Measurements from ENCODE around the gene TEPSIN.

TEPSIN gene

DNA sequence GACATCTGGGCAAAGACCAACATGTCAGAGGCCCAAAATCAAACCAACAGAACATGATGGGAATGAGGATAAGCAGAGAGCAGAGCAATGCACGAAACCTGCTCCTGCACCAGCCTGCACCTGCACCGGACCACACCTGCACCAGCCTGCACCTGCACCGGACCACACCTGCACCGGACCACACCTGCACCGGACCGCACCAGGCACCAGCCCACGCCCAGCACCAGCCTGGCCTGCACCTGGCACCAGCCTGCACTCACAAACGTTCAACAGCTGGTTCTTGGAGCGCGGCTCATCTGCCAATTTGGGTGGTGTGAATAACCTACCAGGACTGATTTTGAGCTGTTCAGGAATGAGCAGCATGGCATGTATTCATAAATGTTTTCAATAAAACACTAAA lies 34.3 kb downstream of the TEPSIN start:
- peak in 1 of 10 donors; percentile 75 for DNase-seq
- intact Hi-C loops (cut with DNase I), result no loop called here

DNA sequence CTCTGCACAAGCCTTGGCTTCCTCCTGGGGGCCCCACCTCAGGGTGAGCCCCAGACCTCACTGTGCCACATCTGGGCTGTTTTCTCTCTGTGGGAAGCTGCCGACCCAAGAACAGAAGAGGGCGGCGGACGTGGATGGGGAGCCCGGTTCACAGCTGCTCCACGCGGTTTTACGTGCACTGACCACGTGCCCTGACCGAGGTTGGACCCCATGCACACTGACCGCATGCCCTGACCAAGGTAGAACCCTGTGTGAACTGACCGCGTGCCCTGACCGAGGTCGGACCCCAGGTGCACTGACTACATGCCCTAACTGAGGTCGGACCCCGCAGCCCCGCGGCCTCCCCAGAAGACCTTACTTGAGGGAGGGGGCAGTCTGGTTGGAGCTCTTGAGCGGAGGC lies 35.7 kb downstream of the TEPSIN start:
- intact Hi-C loops (cut with DNase I), result no loop called here
- peak in 1 of 10 donors; percentile 81 for DNase-seq

DNA sequence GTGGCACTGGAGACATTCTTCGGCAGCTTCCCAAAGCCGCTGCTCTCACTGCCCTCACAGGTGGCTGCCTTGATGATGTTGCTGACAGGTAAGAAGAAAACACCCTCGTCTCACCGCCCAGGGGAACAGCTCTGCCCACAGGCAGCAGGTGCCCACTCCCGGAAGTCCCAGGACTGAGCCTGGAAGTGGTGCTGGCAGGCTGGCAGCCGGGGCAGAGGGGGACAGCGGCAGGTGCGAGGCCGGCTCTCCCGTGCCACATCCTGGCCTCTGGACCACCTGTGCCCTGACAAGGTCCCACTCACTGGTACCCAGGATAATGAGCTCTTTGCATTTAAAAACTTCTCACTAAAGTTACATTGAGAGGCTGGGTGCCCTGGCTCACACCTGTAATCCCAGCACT lies 36.5 kb downstream of the TEPSIN start:
- intact Hi-C loops (cut with DNase I), result no loop called here
- DNase-seq, result no peak

DNA sequence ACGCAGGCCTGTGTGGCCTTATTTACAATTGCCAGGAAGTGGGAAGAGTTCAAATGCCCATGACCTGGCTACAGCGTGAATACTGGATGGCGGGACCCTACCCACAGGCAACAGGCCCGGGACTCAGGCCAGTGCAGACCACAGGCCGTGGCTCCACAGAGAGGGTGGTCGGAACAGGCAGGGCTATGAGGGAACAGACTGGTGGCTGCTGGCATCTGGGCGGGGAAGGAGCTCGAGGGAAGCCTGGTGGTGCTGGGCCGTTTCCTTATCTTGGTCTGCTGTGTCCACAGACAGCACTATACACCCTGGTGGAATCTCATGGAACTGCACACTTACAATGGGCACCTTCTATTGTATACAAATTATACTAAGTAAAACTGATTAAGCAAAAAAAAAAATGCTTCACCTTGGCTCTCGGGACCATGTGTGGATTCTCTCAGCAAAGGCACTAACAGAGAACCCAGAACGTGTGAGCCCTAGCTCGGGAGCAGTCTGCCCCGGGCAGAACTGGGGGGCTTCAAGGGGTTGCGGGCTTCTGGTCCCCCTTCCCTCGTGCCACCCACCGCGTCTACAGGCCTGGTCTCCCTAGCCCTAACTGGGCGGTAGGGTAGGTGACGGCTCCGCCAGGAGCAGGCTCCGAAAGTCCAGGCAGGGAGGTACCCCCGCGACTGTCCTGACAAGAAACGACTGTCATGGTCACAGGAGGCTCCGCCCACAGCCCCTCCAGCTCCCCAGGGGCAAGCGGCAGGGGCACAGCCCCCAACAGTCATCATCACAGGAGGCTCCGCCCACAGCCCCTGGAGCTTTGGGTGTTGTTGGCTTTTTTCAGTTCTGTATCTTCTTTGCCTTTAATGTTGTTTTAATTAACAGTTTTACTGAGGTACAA lies 37.9 kb downstream of the TEPSIN start:
- intact Hi-C loops (cut with DNase I), result loop anchor here (1.0 kb wide), 1 partner anchor 59 kb away; no protein-coding TSS in a partner anchor

DNA sequence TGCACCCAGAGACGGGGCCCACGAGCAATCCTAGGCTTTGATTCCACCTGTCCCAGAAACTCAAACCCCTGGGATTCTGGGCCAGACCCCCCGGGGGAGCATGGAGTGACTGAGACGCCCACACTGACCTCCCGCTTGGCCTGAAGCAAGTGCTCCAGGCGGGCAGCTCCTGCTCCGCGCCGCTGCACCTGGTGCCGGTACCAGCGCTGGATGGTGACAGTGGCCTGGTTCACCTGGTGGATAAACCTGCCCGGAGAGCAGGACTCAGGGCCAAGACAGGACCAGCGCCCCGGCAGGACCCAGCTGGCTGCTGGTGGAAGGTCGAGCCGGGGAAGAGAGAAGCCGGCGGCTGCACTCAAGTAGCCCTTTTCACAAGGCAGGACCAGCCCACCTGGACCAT lies 38.7 kb downstream of the TEPSIN start:
- DNase-seq, result no peak
- intact Hi-C loops (cut with DNase I), result loop anchor here (1.0 kb wide), 1 partner anchor 58 kb away; no protein-coding TSS in a partner anchor

More for the DNA sequence above, 37.9 kb downstream of the TEPSIN start:
- peak in 8 of 10 donors; percentile 37 to 94 (median 57) for DNase-seq

DNA sequence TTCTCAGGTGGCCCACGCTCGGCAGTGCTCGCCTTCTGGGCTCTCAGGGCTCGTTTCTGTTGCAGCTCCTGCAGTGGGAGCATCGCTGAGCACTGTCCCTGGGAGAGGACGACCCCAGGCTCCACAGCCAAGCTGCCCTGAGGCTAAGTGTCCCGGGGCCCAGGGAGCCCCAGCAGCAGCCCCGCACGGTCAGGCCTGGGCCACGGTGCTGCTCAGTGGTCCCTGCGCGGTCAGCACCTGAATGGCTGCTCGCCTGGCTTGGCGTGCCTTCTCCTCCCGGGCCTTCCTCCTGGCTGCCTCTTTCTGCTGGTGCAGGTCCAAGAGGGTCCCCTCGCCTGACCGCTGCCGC lies 39.4 kb downstream of the TEPSIN start:
- DNase-seq, result no peak
- intact Hi-C loops (cut with DNase I), result no loop called here

DNA sequence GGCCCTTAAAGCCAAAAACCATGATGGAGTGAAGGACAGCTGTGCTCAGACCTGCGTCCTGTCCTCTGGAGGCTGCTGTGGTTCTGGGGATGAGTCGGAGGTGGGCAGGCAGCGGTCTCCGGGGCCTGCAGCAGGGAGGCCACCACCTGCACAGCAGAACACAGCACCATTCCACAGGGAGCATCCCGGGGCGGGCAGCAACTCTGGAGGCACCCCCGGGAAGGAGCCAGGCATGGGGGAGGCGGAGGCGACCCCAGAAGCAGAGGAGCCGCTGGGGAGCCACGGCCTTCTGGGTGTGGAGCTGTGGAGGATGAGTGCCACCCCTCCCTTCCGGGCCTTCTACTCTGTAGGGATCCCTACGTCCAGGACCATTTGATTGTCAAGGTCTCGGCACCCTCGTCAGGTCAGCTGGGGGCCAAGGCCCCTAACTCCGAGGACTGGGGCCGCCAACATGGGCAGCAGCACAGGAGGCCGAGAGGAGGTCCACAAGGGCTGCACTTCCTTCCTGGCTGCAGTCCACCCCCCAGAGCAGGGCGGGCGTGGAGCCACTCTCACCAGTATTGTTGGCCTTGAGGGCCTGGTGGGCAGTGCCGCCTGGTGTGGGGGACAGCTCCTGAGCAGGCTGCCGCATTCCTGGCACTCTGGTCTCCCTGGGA lies 39.9 kb downstream of the TEPSIN start:
- no peak for DNase-seq
- intact Hi-C loops (cut with DNase I), result no loop called here

DNA sequence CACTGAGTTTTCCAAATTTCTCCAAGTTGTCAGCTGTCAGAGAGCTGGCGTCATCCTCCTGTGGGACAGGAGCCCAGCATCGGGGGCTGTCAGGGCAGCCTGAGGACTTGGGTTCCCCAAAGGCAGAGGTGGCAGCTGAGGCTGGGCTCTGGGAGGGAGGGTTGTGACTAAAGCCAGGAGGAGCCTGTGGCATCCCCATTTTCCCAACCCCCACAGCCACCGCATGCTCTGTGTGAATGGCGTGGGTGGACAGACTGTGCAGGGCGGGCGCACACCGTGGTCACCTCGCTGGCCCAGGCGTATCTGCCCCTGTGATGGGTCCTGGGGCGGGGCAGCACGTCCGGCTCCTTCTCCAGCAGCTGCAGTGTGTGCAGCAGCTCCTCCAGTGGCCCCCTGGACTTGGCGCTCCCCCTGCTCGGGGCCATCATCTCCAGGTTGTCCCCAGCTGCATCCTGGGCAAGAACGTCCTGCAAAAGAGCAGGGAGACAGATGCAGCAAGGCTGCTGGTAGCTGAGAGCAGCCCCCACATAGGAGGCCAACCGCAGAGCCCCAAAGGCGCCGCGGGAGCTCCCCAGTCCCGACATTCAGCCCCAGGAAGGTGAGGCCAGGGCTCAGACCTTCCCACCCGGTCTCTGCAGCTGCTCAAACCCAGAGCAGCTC lies 40.9 kb downstream of the TEPSIN start:
- DNase-seq, result peak in 1 of 10 donors; percentile 87
- intact Hi-C loops (cut with DNase I), result no loop called here

DNA sequence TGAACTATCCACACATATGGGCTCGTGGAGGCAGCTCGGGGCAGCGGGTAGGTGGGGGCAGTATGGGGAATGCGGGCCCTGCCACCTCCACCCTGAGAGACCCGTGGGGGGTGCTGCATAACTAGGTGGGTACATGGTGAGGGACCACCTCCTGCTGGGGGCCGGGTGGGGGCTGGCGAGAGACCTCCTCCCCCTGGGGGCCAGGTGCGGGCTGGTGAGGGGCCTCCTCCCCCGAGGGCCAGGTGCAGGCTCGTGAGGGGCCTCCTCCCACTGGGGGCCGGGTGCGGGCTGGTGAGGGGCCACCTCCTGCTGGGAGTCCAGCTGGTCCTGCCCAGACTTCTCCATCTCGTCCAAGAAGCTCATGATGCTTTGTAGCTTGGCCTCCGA lies 41.5 kb downstream of the TEPSIN start:
- DNase-seq, result peak in 1 of 10 donors; percentile 80
- intact Hi-C loops (cut with DNase I), result no loop called here

DNA sequence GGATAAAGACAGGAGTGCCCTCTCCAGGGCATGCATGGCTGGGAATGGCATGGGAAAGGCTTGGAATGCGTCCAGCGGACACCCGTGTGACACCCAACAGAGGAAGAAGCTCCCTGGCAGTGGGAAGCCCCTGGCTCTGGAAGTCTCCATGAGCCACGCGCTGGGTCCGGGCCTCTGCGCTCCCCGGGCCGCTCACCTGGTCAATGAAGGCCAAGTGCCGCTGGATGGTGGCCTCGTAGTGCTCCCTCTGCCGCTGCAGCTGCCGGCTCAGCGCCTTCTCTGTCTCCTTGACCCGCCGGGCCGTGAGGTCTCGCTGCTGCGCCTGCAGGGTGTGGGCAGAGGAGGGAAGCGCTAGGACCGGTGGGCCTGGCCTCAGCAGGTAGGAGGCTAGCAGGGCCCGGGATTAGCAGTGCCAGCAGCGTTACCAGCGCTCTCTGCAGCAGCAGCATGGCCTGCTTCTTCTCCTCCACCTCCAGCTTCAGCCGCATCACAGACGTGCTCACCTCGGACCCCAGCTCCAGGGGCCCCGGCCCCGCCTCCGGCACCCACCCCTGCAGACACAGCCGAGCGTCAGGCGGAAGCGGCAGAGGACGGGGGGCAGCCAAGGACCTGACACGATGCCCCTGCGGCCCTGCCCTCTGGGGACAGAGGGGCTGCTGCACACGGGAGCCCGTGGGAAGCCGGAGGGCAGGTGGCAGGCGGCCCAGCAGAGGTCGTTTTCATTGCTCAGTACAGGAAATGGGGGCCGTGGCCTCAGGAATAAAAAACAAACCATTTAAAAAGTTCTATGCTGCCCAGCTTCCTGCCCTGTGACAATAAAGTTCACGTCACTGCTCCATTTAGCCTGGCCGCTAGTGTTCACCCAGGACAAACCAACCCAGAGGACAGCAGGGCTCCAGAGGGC lies 42.1 kb downstream of the TEPSIN start:
- peak in 1 of 10 donors; percentile 77 for DNase-seq
- intact Hi-C loops (cut with DNase I), result no loop called here

DNA sequence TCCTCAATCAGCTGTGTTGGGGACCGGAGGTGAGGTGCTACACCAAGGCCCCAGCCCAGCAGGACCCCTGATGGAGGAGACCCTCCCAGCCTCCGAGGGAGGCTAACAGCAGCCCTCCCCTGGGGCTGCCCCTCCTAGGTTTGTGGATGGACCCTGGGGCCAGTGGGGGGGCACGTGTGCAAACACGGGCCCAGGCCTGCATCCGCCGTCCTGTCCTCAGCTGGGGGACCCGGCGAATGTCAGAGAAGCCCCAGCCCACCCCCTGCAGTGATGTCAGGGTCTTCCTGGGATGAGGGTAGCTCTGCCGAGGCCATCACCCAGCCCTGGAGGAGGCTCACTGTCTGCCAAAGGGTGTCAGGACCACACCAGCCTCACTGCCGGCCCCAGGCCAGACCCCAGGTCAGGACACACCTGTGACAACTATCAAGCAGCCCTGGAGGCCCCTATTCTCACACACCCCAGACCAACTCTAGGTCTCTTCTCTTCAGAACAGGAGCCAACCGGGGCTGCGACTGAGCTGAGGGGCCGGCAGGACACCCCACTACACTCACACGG lies 42.8 kb downstream of the TEPSIN start:
- peak in 1 of 10 donors; percentile 62 for DNase-seq
- intact Hi-C loops (cut with DNase I), result no loop called here

DNA sequence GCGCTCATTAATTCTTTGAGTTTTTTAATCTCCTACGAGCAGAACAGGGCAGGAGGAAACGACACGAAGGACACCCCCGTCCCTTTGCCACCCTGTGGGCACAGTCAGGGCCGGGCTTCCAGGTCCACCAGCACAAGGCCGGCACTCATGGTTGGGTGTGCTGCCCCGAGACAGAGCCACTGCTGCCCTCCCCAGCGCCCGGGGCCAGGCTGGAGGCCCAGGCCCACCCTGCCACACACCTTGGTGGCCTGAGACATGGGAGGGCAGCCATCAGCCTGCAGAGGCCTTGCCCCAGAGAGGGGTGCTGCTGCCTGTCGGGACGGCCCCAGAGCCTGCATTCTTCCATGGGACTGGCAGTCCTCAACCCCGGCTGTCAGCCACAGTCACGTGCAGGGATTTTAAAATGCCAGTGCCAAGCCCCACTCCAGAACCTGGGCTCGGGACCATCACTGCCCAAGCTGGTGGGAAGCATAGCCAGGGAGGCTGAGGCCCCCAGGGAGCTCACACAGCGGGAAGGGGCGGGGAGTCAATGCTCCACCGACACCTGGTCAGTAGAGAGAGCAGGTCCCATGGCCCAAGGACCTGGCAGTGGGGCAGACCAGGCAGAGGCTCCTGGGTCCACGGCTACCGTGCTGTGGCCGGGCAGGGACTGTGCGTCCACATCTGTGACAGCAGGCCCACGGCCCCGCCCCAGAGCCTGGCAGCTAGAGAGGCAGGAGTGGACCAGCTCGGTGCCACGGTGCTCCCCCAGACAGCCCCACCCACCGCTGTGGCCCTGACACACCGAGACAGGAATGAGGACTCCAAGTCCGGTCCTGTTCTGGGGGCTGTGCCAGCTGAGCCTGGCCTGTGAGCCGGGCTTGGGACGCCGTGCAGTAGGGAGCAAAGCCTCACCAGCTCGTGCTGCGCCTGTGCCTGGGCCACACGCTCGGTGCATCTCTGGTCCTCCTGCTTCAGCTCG lies 43.6 kb downstream of the TEPSIN start:
- intact Hi-C loops (cut with DNase I), result no loop called here
- peak in 1 of 10 donors; percentile 81 for DNase-seq

DNA sequence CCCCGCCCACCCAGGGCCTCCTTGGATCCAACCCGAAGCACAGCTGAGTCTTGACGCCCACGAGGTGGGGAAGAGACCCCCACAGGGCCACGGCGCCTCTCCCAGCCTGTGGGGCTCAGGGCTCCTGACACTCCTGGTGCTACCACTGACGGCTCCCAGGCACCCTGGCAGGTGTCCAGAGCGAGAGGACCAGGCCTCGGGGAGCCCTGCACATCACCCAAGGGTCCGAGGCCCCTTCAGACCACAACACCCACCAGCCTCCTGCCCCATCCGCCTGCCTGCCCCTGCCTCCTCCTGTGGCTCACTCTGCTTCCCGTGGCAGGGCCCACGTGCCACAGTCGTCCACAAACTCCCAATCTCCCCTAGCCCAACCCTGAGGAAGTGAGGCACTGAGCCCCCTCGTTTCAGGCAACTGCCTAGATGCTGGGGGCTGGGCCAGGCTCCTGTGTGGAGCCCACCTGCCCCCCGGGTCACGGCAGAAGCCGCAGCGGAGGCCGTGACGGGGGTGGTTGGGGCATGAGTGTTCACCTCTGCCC lies 44.6 kb downstream of the TEPSIN start:
- no peak for DNase-seq
- intact Hi-C loops (cut with DNase I), result no loop called here

DNA sequence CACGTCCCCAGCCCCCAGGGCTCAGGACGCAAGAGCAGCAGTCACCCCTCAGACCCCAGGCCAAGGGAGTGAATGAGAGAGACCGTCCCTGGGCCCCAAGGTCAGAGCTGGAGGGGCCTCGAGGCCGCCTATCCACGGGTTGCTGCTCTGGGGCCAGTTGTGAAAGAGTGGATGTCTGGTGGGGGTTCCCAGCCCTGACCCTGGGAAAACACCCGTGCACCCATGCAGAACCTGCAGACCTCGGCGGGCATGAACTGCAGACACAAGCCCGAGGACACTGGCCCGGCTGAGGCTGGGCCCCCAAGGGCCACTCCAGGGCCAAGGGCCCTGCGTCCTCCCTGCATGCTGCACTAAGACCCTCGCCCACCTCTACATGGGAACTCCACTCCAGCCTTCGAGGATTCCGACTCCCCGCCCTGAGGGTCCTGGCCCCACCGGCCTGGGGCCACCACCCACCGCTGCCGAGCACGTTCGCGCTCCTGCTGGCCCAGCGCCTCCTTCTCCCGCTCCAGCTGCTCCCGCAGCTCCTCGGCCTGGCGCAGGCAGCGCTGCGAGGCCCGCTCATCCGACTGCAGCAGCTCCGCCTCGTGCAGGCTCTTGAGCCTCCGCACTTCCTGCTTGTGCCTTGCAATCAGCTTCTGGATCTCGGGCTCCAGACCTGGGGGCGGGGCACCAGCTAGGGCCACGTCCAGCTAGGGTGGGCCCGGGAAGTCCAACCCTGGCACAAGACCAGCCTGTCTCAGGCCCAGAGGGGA lies 45.2 kb downstream of the TEPSIN start:
- intact Hi-C loops (cut with DNase I), result no loop called here
- peak in 1 of 10 donors; percentile 84 for DNase-seq

DNA sequence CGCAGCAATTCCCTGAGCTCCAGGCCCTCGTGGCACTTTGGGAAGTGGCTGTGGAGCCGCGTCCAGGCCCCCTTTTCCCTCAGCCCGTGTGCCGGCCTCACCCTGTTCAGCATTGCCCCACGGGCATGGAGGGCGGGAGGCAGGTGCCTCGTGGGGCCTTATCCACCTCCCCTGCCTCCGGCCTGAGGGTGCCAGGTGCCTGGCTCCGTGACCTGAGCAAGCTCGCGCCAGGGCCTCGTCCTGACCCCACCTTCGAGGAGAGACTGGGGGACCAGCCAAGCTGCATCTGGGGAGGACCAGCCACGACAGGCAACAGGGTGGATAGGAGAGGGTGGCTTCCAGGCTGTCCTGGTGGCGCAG lies 45.8 kb downstream of the TEPSIN start:
- intact Hi-C loops (cut with DNase I), result no loop called here

DNA sequence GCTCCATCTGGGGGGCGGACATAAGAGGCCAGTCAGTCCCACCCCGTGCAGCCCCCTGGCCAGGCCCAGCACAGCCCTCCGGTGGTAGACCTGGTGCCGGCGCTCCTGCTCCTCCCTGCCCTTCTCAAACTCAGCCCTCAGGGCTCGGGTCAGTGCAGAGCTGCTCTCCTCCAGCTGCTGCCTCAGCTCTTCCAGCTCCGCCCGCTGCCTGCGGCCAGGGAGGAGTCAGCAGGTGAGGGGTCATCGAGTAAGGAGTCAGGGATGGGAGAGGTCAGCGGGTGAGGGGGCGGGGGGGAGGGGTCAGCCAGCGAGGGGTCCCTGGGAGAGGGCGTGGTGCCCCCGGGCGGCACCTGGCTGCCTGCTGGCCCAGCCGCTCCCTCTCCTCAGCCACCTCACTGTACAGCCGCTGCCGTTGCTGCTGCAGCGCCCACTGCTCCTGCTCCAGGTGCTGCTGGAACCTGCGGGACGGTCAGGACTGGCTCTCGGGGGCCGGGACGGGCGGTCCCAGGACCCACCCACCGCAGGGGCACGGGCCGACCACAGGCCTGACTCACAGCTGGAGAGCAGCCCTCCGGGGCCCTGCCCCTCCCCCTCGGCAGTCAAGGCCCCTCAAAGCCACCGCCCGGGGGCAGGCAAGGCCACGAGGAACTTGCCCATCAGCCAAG lies 46.3 kb downstream of the TEPSIN start:
- intact Hi-C loops (cut with DNase I), result no loop called here
- DNase-seq, result peak in 1 of 10 donors; percentile 69

More for the DNA sequence above, 45.8 kb downstream of the TEPSIN start:
- peak in 1 of 10 donors; percentile 75 for DNase-seq

DNA sequence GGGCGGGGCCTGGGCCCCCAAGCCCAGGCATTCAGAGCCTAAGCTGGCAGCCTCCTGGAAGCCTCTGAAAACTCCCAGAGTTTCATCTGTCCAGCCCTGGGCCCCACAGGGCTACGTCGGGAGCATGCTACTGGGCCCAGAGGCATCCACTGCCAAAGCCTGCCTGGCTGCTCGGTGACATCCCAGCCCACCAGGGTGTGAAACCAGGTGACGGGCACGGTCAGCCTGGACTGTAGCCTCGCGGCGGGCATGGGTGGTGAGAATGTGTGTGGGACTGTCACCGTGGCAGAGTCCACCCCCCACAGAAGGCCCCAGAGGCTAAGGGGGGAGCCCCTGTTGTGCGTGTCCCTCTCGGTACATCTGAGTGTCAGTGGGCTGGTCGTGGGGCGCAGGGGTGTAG lies 47.2 kb downstream of the TEPSIN start:
- DNase-seq, result peak in 1 of 10 donors; percentile 81
- intact Hi-C loops (cut with DNase I), result no loop called here
